ENCODE measurements around the gene CAMK2D. TPM values are rescaled to one million over a fixed set of nuclear protein-coding genes. Genes with fewer than 3 reads are reported as not detected.

The CAMK2D gene
- total RNA-seq, 1 experiment from 2014 or later: 29.5 TPM

DNA sequence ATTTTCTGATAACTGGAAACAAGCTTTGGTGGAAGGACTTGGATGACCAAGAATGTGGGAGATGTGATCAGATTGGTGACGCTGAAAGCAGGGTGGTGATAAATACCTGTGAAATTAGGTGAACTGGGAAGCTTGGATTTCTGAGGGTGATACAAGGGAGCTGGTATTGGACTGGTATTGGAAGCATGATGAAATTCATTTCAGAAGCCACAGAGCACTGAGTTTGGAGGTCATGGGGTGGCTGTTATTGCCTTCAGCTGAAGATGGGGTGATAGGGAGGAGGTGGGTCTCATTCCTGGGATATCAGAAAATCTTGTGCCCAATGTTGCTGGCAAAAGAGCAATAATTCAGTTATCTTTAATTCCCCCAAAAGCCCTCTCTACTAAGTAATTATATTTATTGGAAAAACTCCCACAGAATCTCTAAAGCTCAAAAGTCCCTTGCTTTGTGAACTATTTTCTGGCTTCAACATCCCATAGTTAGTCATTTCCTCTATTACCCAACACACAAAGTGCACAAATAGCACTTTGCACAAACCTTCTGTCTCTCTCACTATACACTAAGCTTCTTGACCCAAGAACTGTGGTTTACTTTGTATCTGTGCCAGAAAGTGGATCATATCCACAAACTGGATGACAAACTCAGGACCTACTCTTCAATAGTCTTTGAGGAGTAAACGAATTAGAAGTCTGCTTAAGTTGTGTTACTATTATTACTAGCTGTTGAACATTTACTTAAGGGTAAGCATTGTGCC, 23.1 kb upstream of the CAMK2D start:
- DNase-seq (ENCODE audit: low read depth, low spot score): peak; percentile 12
- BruUV-seq (replicated peaks): no TSS peak
- Histone ChIP-seq H3K4me1 (ENCODE audit: control insufficient read depth, insufficient read depth, low read length) (no peaks in the 10 kb centered on the region), H3K9me3 (ENCODE audit: control insufficient read depth, insufficient read depth, low read depth, low read length) (no peaks in the 10 kb centered on the region), H3K27me3 (ENCODE audit: control insufficient read depth, insufficient read depth, low read length) (no peaks in the 10 kb centered on the region), H3K4me3 (ENCODE audit: low read depth in 2 of 2, low read length in 2 of 2) (no peak overlapping the region), H3K27ac (ENCODE audit: low read length) (no peak overlapping the region), H3K36me3 (ENCODE audit: control insufficient read depth, insufficient read depth, low read length) (no peaks in the 10 kb centered on the region)
- ChIA-PET POLR2A (interaction anchor here (0.8 kb wide), 1 partner anchor 289 kb away, joined by 3 read pairs; no protein-coding TSS in a partner anchor), CTCF (no interaction called here)
- intact Hi-C loops (cut with micrococcal nuclease; ENCODE audit: unreplicated experiment) (loop anchor here (5.0 kb wide), 1 partner anchor 598 kb away; no protein-coding TSS in a partner anchor), in situ Hi-C loops (cut with HindIII; ENCODE audit: low pct_unique_long_range_greater_than_20kb, low sequenced_read_pairs) (no loop called here)
- ATAC-seq: no peak
- TF ChIP-seq REST (IDR thresholded peaks at IDR 0.05; ENCODE audit: insufficient read depth in 1 of 2, low read depth in 2 of 2, low read length in 1 of 2): no peak
- no peak for TF ChIP-seq CTCF (IDR thresholded peaks at IDR 0.05)
- no peak for TF ChIP-seq TCF7L2 (IDR thresholded peaks at IDR 0.05; ENCODE audit: low read depth, low read length)
- no peak for TF ChIP-seq SIN3A (IDR thresholded peaks at IDR 0.05; ENCODE audit: borderline replicate concordance, insufficient read depth, low read depth, low read length)
- no peak for TF ChIP-seq POLR2AphosphoS5 (IDR thresholded peaks at IDR 0.05; ENCODE audit: low read depth, low read length)

DNA sequence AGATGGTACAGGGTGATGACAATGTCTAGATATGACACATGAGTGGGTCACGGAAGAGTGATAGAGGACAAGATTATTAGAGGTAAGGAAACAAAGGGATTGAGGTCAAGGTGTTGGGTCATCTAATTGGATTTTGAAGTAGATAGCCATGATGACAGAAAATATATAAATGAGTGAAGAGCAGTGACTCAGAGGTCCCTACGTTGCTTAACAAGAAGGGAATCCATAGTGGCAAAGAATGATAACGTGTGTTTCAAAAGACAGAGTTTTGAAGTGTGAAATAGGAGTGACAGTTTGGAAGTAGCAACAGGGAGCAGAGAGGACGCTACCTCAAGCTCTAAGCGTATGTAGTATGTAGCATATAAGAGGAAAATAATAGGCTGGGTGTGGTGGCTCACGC, 22.2 kb upstream of the CAMK2D start:
- intact Hi-C loops (cut with micrococcal nuclease; ENCODE audit: unreplicated experiment) (loop anchor here (5.0 kb wide), 1 partner anchor 599 kb away; no protein-coding TSS in a partner anchor), in situ Hi-C loops (cut with HindIII; ENCODE audit: low pct_unique_long_range_greater_than_20kb, low sequenced_read_pairs) (no loop called here)
- Histone ChIP-seq H3K27ac (ENCODE audit: low read length) (no peak overlapping the region), H3K9me3 (ENCODE audit: control insufficient read depth, insufficient read depth, low read depth, low read length) (no peaks in the 10 kb centered on the region), H3K4me3 (ENCODE audit: low read depth in 2 of 2, low read length in 2 of 2) (no peak overlapping the region), H3K36me3 (ENCODE audit: control insufficient read depth, insufficient read depth, low read length) (no peaks in the 10 kb centered on the region), H3K4me1 (ENCODE audit: control insufficient read depth, insufficient read depth, low read length) (no peaks in the 10 kb centered on the region), H3K27me3 (ENCODE audit: control insufficient read depth, insufficient read depth, low read length) (no peaks in the 10 kb centered on the region)
- no TSS peak for BruUV-seq (replicated peaks)
- TF ChIP-seq CTCF (IDR thresholded peaks at IDR 0.05): no peak
- no peak for TF ChIP-seq POLR2AphosphoS5 (IDR thresholded peaks at IDR 0.05; ENCODE audit: low read depth, low read length)
- TF ChIP-seq SIN3A (IDR thresholded peaks at IDR 0.05; ENCODE audit: borderline replicate concordance, insufficient read depth, low read depth, low read length): no peak
- no peak for TF ChIP-seq TCF7L2 (IDR thresholded peaks at IDR 0.05; ENCODE audit: low read depth, low read length)
- no peak for TF ChIP-seq REST (IDR thresholded peaks at IDR 0.05; ENCODE audit: insufficient read depth in 1 of 2, low read depth in 2 of 2, low read length in 1 of 2)
- ATAC-seq (no peak), DNase-seq (ENCODE audit: low read depth, low spot score) (no peak)
- ChIA-PET CTCF (no interaction called here), POLR2A (no interaction called here)
